Activated CD8-positive, alpha-beta memory T cell treated with anti-CD3 and anti-CD28 coated beads, Interleukin-2, amount 10 ng/mL, durations not matched to agents 7 days and 5 days (primary cell): ENCODE results near the gene ZNF90. TPM values are rescaled to one million over a fixed set of nuclear protein-coding genes. Genes with fewer than 3 reads are reported as not detected.

Experiments used
- total RNA-seq, 2 experiments: library from RNA; stranded (reverse); gene quantifications; one replicate each; pipeline ENCODE4 v1.2.3, GENCODE V29; 2021

The ZNF90 gene
- total RNA-seq, 2 experiments from 2014 or later, result 16.6 to 22.0 TPM

Other genes starting within 250 kb of the ZNF90 start
- gene ZNF253, start 212.1 kb upstream of the ZNF90 start, total RNA-seq, result 10 to 100 TPM; 19.9 to 20.2 TPM
- 10 to 100 TPM; 10.8 to 18.6 TPM for gene ZNF93, start 177.1 kb upstream of the ZNF90 start, total RNA-seq
- gene ZNF682, start 38.5 kb upstream of the ZNF90 start, total RNA-seq, result 10 to 100 TPM in 1 of 2 experiments, 1 to 10 TPM in 1; 7.5 to 13.7 TPM
- 10 to 100 TPM; 11.9 to 15.0 TPM for gene ZNF486, start 89.2 kb downstream of the ZNF90 start, total RNA-seq